Kasumi-1 (cell line): Measurements from ENCODE around the gene OR4M1.
A peak's percentile ranks its signal among the peaks of the same experiment; 100 is the strongest.
"Not testable (repeated sequence)": the region's sequence is repeated elsewhere in the genome, so short reads cannot be mapped to it uniquely, and the experiment has no call there.

ENCODE experiments used
- DNase-seq, 2 experiments: peaks; one replicate each; lab custom pipeline; 2025; lab: John Stamatoyannopoulos, UW

OR4M1 gene

GRCh38 chr14:19773204-19773603 lies at the start of gene OR4M1:
TSS of gene OR4M1 (plus strand) at chr14:19773504. CDS start at chr14:19780323, 6,819 bp downstream.
- DNase-seq, result not testable (repeated sequence)

- no peak for DNase-seq
Measured at GRCh38 chr14:19729359-19729758, 43.9 kb upstream of the OR4M1 start.

GRCh38 chr14:19729763-19730162 lies 43.5 kb upstream of the OR4M1 start:
- no peak for DNase-seq

- not testable (repeated sequence) for DNase-seq
Measured at GRCh38 chr14:19733893-19734292, 39.4 kb upstream of the OR4M1 start.

GRCh38 chr14:19743256-19743655 lies 30.0 kb upstream of the OR4M1 start, which contains the start of gene OR4Q3:
TSS of gene OR4Q3 (plus strand) at chr14:19743571.
- no peak for DNase-seq

GRCh38 chr14:19752316-19752715 lies 21.0 kb upstream of the OR4M1 start:
- not testable (repeated sequence) for DNase-seq

- DNase-seq, result no peak
Measured at GRCh38 chr14:19754172-19754571, 19.1 kb upstream of the OR4M1 start.

GRCh38 chr14:19771491-19771890 lies 1.8 kb upstream of the OR4M1 start:
- not testable (repeated sequence) for DNase-seq

- peak; percentile 6 to 7 for DNase-seq
Measured at GRCh38 chr14:19771895-19772430, 1.3 kb upstream of the OR4M1 start.

- DNase-seq, result not testable (repeated sequence)
Measured at GRCh38 chr14:19772454-19772853, 850 bp upstream of the OR4M1 start.

- DNase-seq, result no peak
Measured at GRCh38 chr14:19775587-19775986, 2.3 kb downstream of the OR4M1 start.

GRCh38 chr14:19785848-19786247 lies 12.5 kb downstream of the OR4M1 start:
- DNase-seq, result not testable (repeated sequence)

GRCh38 chr14:19787318-19787717 lies 14.0 kb downstream of the OR4M1 start:
- not testable (repeated sequence) for DNase-seq

- DNase-seq, result not testable (repeated sequence)
Measured at GRCh38 chr14:19788150-19788549, 14.8 kb downstream of the OR4M1 start.

GRCh38 chr14:19796520-19797108 lies 23.3 kb downstream of the OR4M1 start:
- DNase-seq, result not testable (repeated sequence)

GRCh38 chr14:19799880-19800279 lies 26.6 kb downstream of the OR4M1 start:
- no peak for DNase-seq

- DNase-seq, result no peak
Measured at GRCh38 chr14:19800282-19801117, 27.2 kb downstream of the OR4M1 start.

GRCh38 chr14:19801118-19801464 lies 27.8 kb downstream of the OR4M1 start:
- DNase-seq, result no peak

- not testable (repeated sequence) for DNase-seq
Measured at GRCh38 chr14:19803470-19803869, 30.2 kb downstream of the OR4M1 start, which contains the start of gene OR4N2. TSS of gene OR4N2 (plus strand) at chr14:19803770. CDS start at chr14:19827449, 23,679 bp downstream.

- not testable (repeated sequence) for DNase-seq
Measured at GRCh38 chr14:19813171-19813920, 40.0 kb downstream of the OR4M1 start.

GRCh38 chr14:19819879-19820278 lies 46.6 kb downstream of the OR4M1 start:
- DNase-seq, result not testable (repeated sequence)

- not testable (repeated sequence) for DNase-seq
Measured at GRCh38 chr14:19821016-19821415, 47.7 kb downstream of the OR4M1 start.
